ENCODE measurements around the gene GP1BA.

The GP1BA gene

GRCh38 chr17:4972752-4973151, 40.7 kb downstream of the GP1BA start:
- Histone ChIP-seq H3K36me3 (ENCODE audit: control insufficient read depth, low read depth, low read length) (peaks cover 4% of the 10 kb centered on the region), H3K4me1 (ENCODE audit: control insufficient read depth, low read depth, low read length) (peaks cover 10% of the 10 kb centered on the region), H3K4me3 (ENCODE audit: low read length) (no peak overlapping the region), H3K9ac (ENCODE audit: low read length) (no peak overlapping the region), H3K9me3 (ENCODE audit: control insufficient read depth, low read depth, low read length) (no peaks in the 10 kb centered on the region), H3K27me3 (ENCODE audit: control insufficient read depth, insufficient read depth, low read length) (peaks cover 59% of the 10 kb centered on the region), H3K27ac (ENCODE audit: low read length) (no peak overlapping the region)

- Histone ChIP-seq H3K4me1 (ENCODE audit: control insufficient read depth, low read depth, low read length) (peaks cover 10% of the 10 kb centered on the region), H3K9ac (ENCODE audit: low read length) (no peak overlapping the region), H3K36me3 (ENCODE audit: control insufficient read depth, low read depth, low read length) (peaks cover 4% of the 10 kb centered on the region), H3K27me3 (ENCODE audit: control insufficient read depth, insufficient read depth, low read length) (peaks cover 66% of the 10 kb centered on the region), H3K9me3 (ENCODE audit: control insufficient read depth, low read depth, low read length) (no peaks in the 10 kb centered on the region), H3K4me3 (ENCODE audit: low read length) (no peak overlapping the region), H3K27ac (ENCODE audit: low read length) (no peak overlapping the region)
Measured at GRCh38 chr17:4973256-4974114, 41.4 kb downstream of the GP1BA start.

- peaks cover 71% of the 10 kb centered on the region for H3K27me3 ChIP-seq (ENCODE audit: control insufficient read depth, insufficient read depth, low read length)
- H3K27ac ChIP-seq (ENCODE audit: low read length), result no peak overlapping the region
- H3K9ac ChIP-seq (ENCODE audit: low read length), result no peak overlapping the region
- H3K9me3 ChIP-seq (ENCODE audit: control insufficient read depth, low read depth, low read length), result no peaks in the 10 kb centered on the region
- H3K4me1 ChIP-seq (ENCODE audit: control insufficient read depth, low read depth, low read length), result peaks cover 10% of the 10 kb centered on the region
- peaks cover 4% of the 10 kb centered on the region for H3K36me3 ChIP-seq (ENCODE audit: control insufficient read depth, low read depth, low read length)
- no peak overlapping the region for H3K4me3 ChIP-seq (ENCODE audit: low read length)
Measured at GRCh38 chr17:4974115-4974670, 42.1 kb downstream of the GP1BA start.

GRCh38 chr17:4978726-4979125, 46.6 kb downstream of the GP1BA start:
- H3K9me3 ChIP-seq (ENCODE audit: control insufficient read depth, low read depth, low read length), result no peaks in the 10 kb centered on the region
- no peaks in the 10 kb centered on the region for H3K36me3 ChIP-seq (ENCODE audit: control insufficient read depth, low read depth, low read length)
- no peak overlapping the region for H3K9ac ChIP-seq (ENCODE audit: low read length)
- H3K27ac ChIP-seq (ENCODE audit: low read length), result no peak overlapping the region
- H3K27me3 ChIP-seq (ENCODE audit: control insufficient read depth, insufficient read depth, low read length), result peaks cover 55% of the 10 kb centered on the region
- H3K4me1 ChIP-seq (ENCODE audit: control insufficient read depth, low read depth, low read length), result peaks cover 4% of the 10 kb centered on the region
- H3K4me3 ChIP-seq (ENCODE audit: low read length), result no peak overlapping the region

- Histone ChIP-seq H3K36me3 (ENCODE audit: control insufficient read depth, low read depth, low read length) (no peaks in the 10 kb centered on the region), H3K4me1 (ENCODE audit: control insufficient read depth, low read depth, low read length) (peaks cover 4% of the 10 kb centered on the region), H3K9me3 (ENCODE audit: control insufficient read depth, low read depth, low read length) (no peaks in the 10 kb centered on the region), H3K9ac (ENCODE audit: low read length) (no peak overlapping the region), H3K4me3 (ENCODE audit: low read length) (no peak overlapping the region), H3K27me3 (ENCODE audit: control insufficient read depth, insufficient read depth, low read length) (peaks cover 38% of the 10 kb centered on the region), H3K27ac (ENCODE audit: low read length) (no peak overlapping the region)
Measured at GRCh38 chr17:4980644-4981216, 48.7 kb downstream of the GP1BA start.

GRCh38 chr17:4982305-4982704, 50.2 kb downstream of the GP1BA start:
- peaks cover 4% of the 10 kb centered on the region for H3K4me1 ChIP-seq (ENCODE audit: control insufficient read depth, low read depth, low read length)
- H3K36me3 ChIP-seq (ENCODE audit: control insufficient read depth, low read depth, low read length), result no peaks in the 10 kb centered on the region

More at GRCh38 chr17:4982305-4982704, 50.2 kb downstream of the GP1BA start:
- H3K9me3 ChIP-seq (ENCODE audit: control insufficient read depth, low read depth, low read length), result no peaks in the 10 kb centered on the region
- peaks cover 33% of the 10 kb centered on the region for H3K27me3 ChIP-seq (ENCODE audit: control insufficient read depth, insufficient read depth, low read length)
- H3K4me3 ChIP-seq (ENCODE audit: low read length), result no peak overlapping the region
- no peak overlapping the region for H3K9ac ChIP-seq (ENCODE audit: low read length)
- H3K27ac ChIP-seq (ENCODE audit: low read length), result no peak overlapping the region

Data from iPS-18a (cell line).